ENCODE results near the gene RFX2. TPM values are rescaled to one million over a fixed set of nuclear protein-coding genes. Genes with fewer than 3 reads are reported as not detected.
A peak's percentile ranks its signal among the peaks of the same experiment; 100 is the strongest.

Gene RFX2
- total RNA-seq, 1 donor from 2014 or later = 2.4 TPM

DNA sequence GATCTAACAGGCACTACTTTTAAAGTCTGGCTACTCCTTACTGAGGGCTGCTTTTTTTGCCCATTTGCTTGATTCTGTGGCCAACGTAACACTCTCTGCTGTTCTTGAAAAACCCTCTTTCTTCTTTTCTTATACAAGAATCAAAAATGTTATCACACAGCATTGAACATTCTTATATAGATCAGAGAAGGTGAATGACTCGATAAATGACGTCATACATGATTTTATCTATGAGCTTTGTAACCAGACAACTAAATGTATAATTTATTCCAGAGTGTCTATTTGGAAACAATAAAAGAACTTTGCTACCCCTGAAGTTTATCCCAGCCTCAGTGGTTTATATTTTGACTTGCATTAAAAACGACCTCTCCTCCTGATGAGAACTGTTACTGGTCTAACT is 12.4 kb downstream of the RFX2 start:
- no peaks in the 10 kb centered on the region for H3K27me3 ChIP-seq (ENCODE audit: control insufficient read depth, insufficient read depth, low read length)
- FAIRE-seq (no peak), DNase-seq (ENCODE audit: low read depth) (no peak)
- H3K36me3 ChIP-seq (ENCODE audit: control insufficient read depth, insufficient read depth, low read length) = no peaks in the 10 kb centered on the region
- no peak for TF ChIP-seq CTCF (IDR thresholded peaks at IDR 0.05; ENCODE audit: insufficient read depth, low read length, severe bottlenecking)
- H3K4me3 ChIP-seq (ENCODE audit: low read depth, low read length) = no peak overlapping the region

DNA sequence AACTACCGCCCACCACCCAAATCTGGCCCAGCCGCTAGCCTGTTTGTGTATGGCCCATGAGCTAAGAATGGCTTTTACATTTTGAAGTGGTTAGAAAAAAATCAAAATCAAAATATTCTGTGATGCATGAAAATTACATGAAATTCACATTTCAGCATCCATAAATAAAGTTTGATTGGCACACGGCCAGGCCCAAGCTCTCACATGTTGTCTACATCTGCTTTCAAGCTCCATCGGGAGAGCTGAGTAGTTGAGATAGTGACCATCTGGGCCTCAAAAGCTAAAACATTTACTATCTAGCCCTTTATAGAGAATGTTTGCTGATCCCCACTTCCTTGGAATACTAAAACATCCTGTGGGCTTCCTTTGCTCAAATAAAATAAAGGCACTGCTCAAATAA is 14.5 kb downstream of the RFX2 start:
- Histone ChIP-seq H3K36me3 (ENCODE audit: control insufficient read depth, insufficient read depth, low read length) (no peaks in the 10 kb centered on the region), H3K4me3 (ENCODE audit: low read depth, low read length) (no peak overlapping the region), H3K27me3 (ENCODE audit: control insufficient read depth, insufficient read depth, low read length) (no peaks in the 10 kb centered on the region)
- DNase-seq (ENCODE audit: low read depth) (no peak), FAIRE-seq (no peak)
- no peak for TF ChIP-seq CTCF (IDR thresholded peaks at IDR 0.05; ENCODE audit: insufficient read depth, low read length, severe bottlenecking)

- Histone ChIP-seq H3K4me3 (ENCODE audit: low read depth, low read length) (peak overlapping the region; percentile 31), H3K36me3 (ENCODE audit: control insufficient read depth, insufficient read depth, low read length) (no peaks in the 10 kb centered on the region), H3K27me3 (ENCODE audit: control insufficient read depth, insufficient read depth, low read length) (no peaks in the 10 kb centered on the region)
- FAIRE-seq (no peak), DNase-seq (ENCODE audit: low read depth) (peak; percentile 98)
- TF ChIP-seq CTCF (IDR thresholded peaks at IDR 0.05; ENCODE audit: insufficient read depth, low read length, severe bottlenecking) = peak; percentile 16
Measured at GRCh38 chr19:6092329-6093286, 17.7 kb downstream of the RFX2 start.

- DNase-seq (ENCODE audit: low read depth) = no peak
- Histone ChIP-seq H3K36me3 (ENCODE audit: control insufficient read depth, insufficient read depth, low read length) (no peaks in the 10 kb centered on the region), H3K4me3 (ENCODE audit: low read depth, low read length) (peak overlapping the region; percentile 31), H3K27me3 (ENCODE audit: control insufficient read depth, insufficient read depth, low read length) (no peaks in the 10 kb centered on the region)
- FAIRE-seq = no peak
- TF ChIP-seq CTCF (IDR thresholded peaks at IDR 0.05; ENCODE audit: insufficient read depth, low read length, severe bottlenecking) = no peak
Measured at GRCh38 chr19:6091771-6092291, 18.5 kb downstream of the RFX2 start.

- Histone ChIP-seq H3K36me3 (ENCODE audit: control insufficient read depth, insufficient read depth, low read length) (no peaks in the 10 kb centered on the region), H3K27me3 (ENCODE audit: control insufficient read depth, insufficient read depth, low read length) (no peaks in the 10 kb centered on the region), H3K4me3 (ENCODE audit: low read depth, low read length) (no peak overlapping the region)
- no peak for TF ChIP-seq CTCF (IDR thresholded peaks at IDR 0.05; ENCODE audit: insufficient read depth, low read length, severe bottlenecking)
- DNase-seq (ENCODE audit: low read depth) = no peak
- no peak for FAIRE-seq
Measured at GRCh38 chr19:6090634-6091033, 19.7 kb downstream of the RFX2 start.

All from bronchial epithelial cell (primary cell).